ENCODE results near the gene CDAN1. TPM values are rescaled to one million over a fixed set of nuclear protein-coding genes. Genes with fewer than 3 reads are reported as not detected.

CDAN1 gene
- total RNA-seq, 2 donors from 2014 or later = 14.9 to 30.5 TPM

- no peak overlapping the region for H3K4me3 Mint-ChIP-seq
- no peak for ATAC-seq
- no peaks in the 10 kb centered on the region for H3K36me3 Mint-ChIP-seq
- no peaks in the 10 kb centered on the region for H3K27me3 Mint-ChIP-seq
- H3K27ac Mint-ChIP-seq = no peak overlapping the region
- H3K9me3 Mint-ChIP-seq = no peaks in the 10 kb centered on the region
- H3K4me1 Mint-ChIP-seq (ENCODE audit: low read depth in 2 of 2) = peaks cover 0 to 3% of the 10 kb centered on the region in 2 donors
- no peak for DNase-seq (ENCODE audit: low spot score)
Observed at GRCh38 chr15:42711746-42712145, 25.2 kb downstream of the CDAN1 start.

GRCh38 chr15:42710662-42711061 is 26.3 kb downstream of the CDAN1 start:
- Mint-ChIP-seq H3K4me1 (ENCODE audit: low read depth in 2 of 2) (peaks cover 0 to 3% of the 10 kb centered on the region in 2 donors), H3K27me3 (no peaks in the 10 kb centered on the region), H3K4me3 (no peak overlapping the region), H3K9me3 (no peaks in the 10 kb centered on the region), H3K36me3 (no peaks in the 10 kb centered on the region), H3K27ac (no peak overlapping the region)
- no peak for ATAC-seq
- DNase-seq (ENCODE audit: low spot score) = no peak

- no peak overlapping the region for H3K4me3 Mint-ChIP-seq
- H3K36me3 Mint-ChIP-seq = no peaks in the 10 kb centered on the region
- DNase-seq (ENCODE audit: low spot score) (no peak), ATAC-seq (no peak)
- H3K9me3 Mint-ChIP-seq = no peaks in the 10 kb centered on the region
- H3K27me3 Mint-ChIP-seq = no peaks in the 10 kb centered on the region
- peaks cover 0 to 3% of the 10 kb centered on the region in 2 donors for H3K4me1 Mint-ChIP-seq (ENCODE audit: low read depth in 2 of 2)
- H3K27ac Mint-ChIP-seq = no peak overlapping the region
Observed at GRCh38 chr15:42707873-42708544, 28.9 kb downstream of the CDAN1 start.

GRCh38 chr15:42707068-42707467 is 29.9 kb downstream of the CDAN1 start:
- H3K4me3 Mint-ChIP-seq = no peak overlapping the region
- no peaks in the 10 kb centered on the region for H3K27me3 Mint-ChIP-seq
- DNase-seq (ENCODE audit: low spot score) (no peak), ATAC-seq (no peak)
- H3K9me3 Mint-ChIP-seq = no peaks in the 10 kb centered on the region
- H3K27ac Mint-ChIP-seq = no peak overlapping the region
- peaks cover 0 to 3% of the 10 kb centered on the region in 2 donors for H3K4me1 Mint-ChIP-seq (ENCODE audit: low read depth in 2 of 2)
- no peaks in the 10 kb centered on the region for H3K36me3 Mint-ChIP-seq

- H3K4me3 Mint-ChIP-seq = no peak overlapping the region
- no peaks in the 10 kb centered on the region for H3K4me1 Mint-ChIP-seq (ENCODE audit: low read depth in 2 of 2)
- H3K27me3 Mint-ChIP-seq = no peaks in the 10 kb centered on the region
- DNase-seq (ENCODE audit: low spot score) (no peak), ATAC-seq (no peak)
- H3K36me3 Mint-ChIP-seq = no peaks in the 10 kb centered on the region
- H3K27ac Mint-ChIP-seq = no peak overlapping the region
- H3K9me3 Mint-ChIP-seq = no peaks in the 10 kb centered on the region
Observed at GRCh38 chr15:42705336-42705735, 31.6 kb downstream of the CDAN1 start.

GRCh38 chr15:42704492-42704926 is 32.4 kb downstream of the CDAN1 start:
- no peak overlapping the region for H3K4me3 Mint-ChIP-seq
- H3K36me3 Mint-ChIP-seq = no peaks in the 10 kb centered on the region
- no peaks in the 10 kb centered on the region for H3K27me3 Mint-ChIP-seq
- no peaks in the 10 kb centered on the region for H3K4me1 Mint-ChIP-seq (ENCODE audit: low read depth in 2 of 2)
- peak; percentile 89 to 90 for ATAC-seq
- H3K27ac Mint-ChIP-seq = no peak overlapping the region
- H3K9me3 Mint-ChIP-seq = no peaks in the 10 kb centered on the region
- DNase-seq (ENCODE audit: low spot score) = peak; percentile 75

GRCh38 chr15:42696626-42697025 is 40.3 kb downstream of the CDAN1 start:
- ATAC-seq = no peak
- Mint-ChIP-seq H3K4me1 (ENCODE audit: low read depth in 2 of 2) (peaks cover 2 to 3% of the 10 kb centered on the region in 2 donors), H3K27me3 (no peaks in the 10 kb centered on the region), H3K36me3 (peaks cover 7% of the 10 kb centered on the region), H3K27ac (no peak overlapping the region), H3K4me3 (no peak overlapping the region), H3K9me3 (no peaks in the 10 kb centered on the region)
- DNase-seq (ENCODE audit: low spot score) = no peak

GRCh38 chr15:42695527-42696071 is 41.3 kb downstream of the CDAN1 start:
- no peak overlapping the region for H3K4me3 Mint-ChIP-seq
- peaks cover 12 to 13% of the 10 kb centered on the region in 2 donors for H3K4me1 Mint-ChIP-seq (ENCODE audit: low read depth in 2 of 2)
- peaks cover 7% of the 10 kb centered on the region for H3K36me3 Mint-ChIP-seq
- no peak for DNase-seq (ENCODE audit: low spot score)
- no peak for ATAC-seq
- no peak overlapping the region for H3K27ac Mint-ChIP-seq
- no peaks in the 10 kb centered on the region for H3K9me3 Mint-ChIP-seq
- no peaks in the 10 kb centered on the region for H3K27me3 Mint-ChIP-seq

- Mint-ChIP-seq H3K4me3 (no peak overlapping the region), H3K36me3 (peaks cover 7% of the 10 kb centered on the region), H3K9me3 (no peaks in the 10 kb centered on the region), H3K4me1 (ENCODE audit: low read depth in 2 of 2) (peaks cover 16% of the 10 kb centered on the region in 2 donors), H3K27ac (no peak overlapping the region), H3K27me3 (no peaks in the 10 kb centered on the region)
- ATAC-seq = no peak
- no peak for DNase-seq (ENCODE audit: low spot score)
Observed at GRCh38 chr15:42694398-42694797, 42.5 kb downstream of the CDAN1 start.

- DNase-seq (ENCODE audit: low spot score) (no peak), ATAC-seq (no peak)
- Mint-ChIP-seq H3K36me3 (peaks cover 7% of the 10 kb centered on the region), H3K27ac (no peak overlapping the region), H3K4me1 (ENCODE audit: low read depth in 2 of 2) (peaks cover 16% of the 10 kb centered on the region in 2 donors), H3K27me3 (no peaks in the 10 kb centered on the region), H3K9me3 (no peaks in the 10 kb centered on the region), H3K4me3 (no peak overlapping the region)
Observed at GRCh38 chr15:42693942-42694341, 43.0 kb downstream of the CDAN1 start.

- H3K4me3 Mint-ChIP-seq = no peak overlapping the region
- H3K9me3 Mint-ChIP-seq = no peaks in the 10 kb centered on the region
- peaks cover 16% of the 10 kb centered on the region in 2 donors for H3K4me1 Mint-ChIP-seq (ENCODE audit: low read depth in 2 of 2)
- ATAC-seq (no peak), DNase-seq (ENCODE audit: low spot score) (no peak)
- peaks cover 7% of the 10 kb centered on the region for H3K36me3 Mint-ChIP-seq
- H3K27ac Mint-ChIP-seq = no peak overlapping the region
- no peaks in the 10 kb centered on the region for H3K27me3 Mint-ChIP-seq
Observed at GRCh38 chr15:42693496-42693895, 43.4 kb downstream of the CDAN1 start.

GRCh38 chr15:42692997-42693396 is 43.9 kb downstream of the CDAN1 start:
- H3K4me3 Mint-ChIP-seq = no peak overlapping the region
- H3K27ac Mint-ChIP-seq = no peak overlapping the region
- ATAC-seq = no peak
- H3K4me1 Mint-ChIP-seq (ENCODE audit: low read depth in 2 of 2) = peaks cover 16% of the 10 kb centered on the region in 2 donors
- no peak for DNase-seq (ENCODE audit: low spot score)
- no peaks in the 10 kb centered on the region for H3K27me3 Mint-ChIP-seq
- peaks cover 7% of the 10 kb centered on the region for H3K36me3 Mint-ChIP-seq
- no peaks in the 10 kb centered on the region for H3K9me3 Mint-ChIP-seq

- H3K9me3 Mint-ChIP-seq = no peaks in the 10 kb centered on the region
- no peak overlapping the region for H3K27ac Mint-ChIP-seq
- no peak overlapping the region for H3K4me3 Mint-ChIP-seq
- peaks cover 16% of the 10 kb centered on the region in 2 donors for H3K4me1 Mint-ChIP-seq (ENCODE audit: low read depth in 2 of 2)
- ATAC-seq (no peak), DNase-seq (ENCODE audit: low spot score) (no peak)
- H3K36me3 Mint-ChIP-seq = peaks cover 7% of the 10 kb centered on the region
- no peaks in the 10 kb centered on the region for H3K27me3 Mint-ChIP-seq
Observed at GRCh38 chr15:42692536-42692935, 44.4 kb downstream of the CDAN1 start.

GRCh38 chr15:42691770-42692169 is 45.2 kb downstream of the CDAN1 start:
- Mint-ChIP-seq H3K4me1 (ENCODE audit: low read depth in 2 of 2) (peaks cover 16% of the 10 kb centered on the region in 2 donors), H3K4me3 (peak overlapping the region; percentile 24)

More at GRCh38 chr15:42691770-42692169, 45.2 kb downstream of the CDAN1 start:
- Mint-ChIP-seq H3K27me3 (no peaks in the 10 kb centered on the region), H3K27ac (peak overlapping the region; percentile 45 to 48), H3K36me3 (peaks cover 7% of the 10 kb centered on the region), H3K9me3 (no peaks in the 10 kb centered on the region)
- no peak for ATAC-seq
- DNase-seq (ENCODE audit: low spot score) = no peak

Data from natural killer cell treated with Interleukin-12 subunit alpha and Interleukin-12 subunit beta and Interleukin-15 and Interleukin-18, amount 100 ng/mL, for 72 hours (primary cell).